ENCODE results near the gene CDYL. TPM values are rescaled to one million over a fixed set of nuclear protein-coding genes. Genes with fewer than 3 reads are reported as not detected.
"Not testable (repeated sequence)": the region's sequence is repeated elsewhere in the genome, so short reads cannot be mapped to it uniquely, and the experiment has no call there.

CDYL gene
- total and polyA plus RNA-seq, 12 donors: 4.1 to 39.9 (median 33.2) TPM

GRCh38 chr6:4822476-4822875 lies 46.3 kb downstream of the CDYL start:
- DNase-seq: no peak
- intact Hi-C loops (cut with DNase I): no loop called here
- no peak for ATAC-seq
- 94 to 97% methylated on average over 1 of the region's 1 CpG for WGBS, 2 donors
- Histone ChIP-seq H3K9me3 (peaks cover 0 to 23% (median 8%) of the 10 kb centered on the region in 11 donors), H3K4me3 (no peak overlapping the region), H3K27me3 (no peaks in the 10 kb centered on the region), H3K36me3 (no peaks in the 10 kb centered on the region), H3K4me1 (peaks cover 0 to 5% (median 0%) of the 10 kb centered on the region in 9 donors), H3K27ac (no peak overlapping the region)
- no peak for TF ChIP-seq CTCF (IDR thresholded peaks at IDR 0.05)

- Histone ChIP-seq H3K4me1 (no peaks in the 10 kb centered on the region), H3K36me3 (peaks cover 0 to 4% (median 0%) of the 10 kb centered on the region in 9 donors), H3K4me3 (no peak overlapping the region), H3K27ac (no peak overlapping the region), H3K27me3 (no peaks in the 10 kb centered on the region), H3K9me3 (peaks cover 0 to 61% (median 34%) of the 10 kb centered on the region in 11 donors)
- no peak for ATAC-seq
- WGBS, 2 donors: 95 to 98% methylated on average over 3 of the region's 3 CpGs
- DNase-seq: no peak
- intact Hi-C loops (cut with DNase I): no loop called here
- TF ChIP-seq CTCF (IDR thresholded peaks at IDR 0.05): no peak
Observed at GRCh38 chr6:4828187-4828698, 52.0 kb downstream of the CDYL start.

GRCh38 chr6:4829089-4829488 lies 52.9 kb downstream of the CDYL start:
- H3K9me3 ChIP-seq: peaks cover 0 to 61% (median 34%) of the 10 kb centered on the region in 11 donors
- H3K27ac ChIP-seq: no peak overlapping the region
- H3K4me3 ChIP-seq: no peak overlapping the region
- intact Hi-C loops (cut with DNase I): no loop called here
- H3K4me1 ChIP-seq: no peaks in the 10 kb centered on the region
- ATAC-seq (no peak), DNase-seq (no peak)
- no peak for TF ChIP-seq CTCF (IDR thresholded peaks at IDR 0.05)
- peaks cover 0 to 4% (median 0%) of the 10 kb centered on the region in 9 donors for H3K36me3 ChIP-seq
- no peaks in the 10 kb centered on the region for H3K27me3 ChIP-seq

GRCh38 chr6:4835540-4835939 lies 59.3 kb downstream of the CDYL start:
- WGBS, 2 donors: 98 to 99% methylated on average over 11 to 12 of the region's 13 CpGs
- not testable (repeated sequence) for ATAC-seq
- peaks cover 0 to 55% (median 4%) of the 10 kb centered on the region in 11 donors for H3K9me3 ChIP-seq

GRCh38 chr6:4840169-4840568 lies 64.0 kb downstream of the CDYL start:
- no peaks in the 10 kb centered on the region for H3K27me3 ChIP-seq
- DNase-seq: no peak
- peaks cover 0 to 81% (median 34%) of the 10 kb centered on the region in 11 donors for H3K9me3 ChIP-seq
- 92 to 98% methylated on average over 3 of the region's 3 CpGs for WGBS, 2 donors
- TF ChIP-seq CTCF (IDR thresholded peaks at IDR 0.05): no peak
- H3K36me3 ChIP-seq: no peaks in the 10 kb centered on the region
- no peak overlapping the region for H3K27ac ChIP-seq
- no peak for ATAC-seq
- no peak overlapping the region for H3K4me3 ChIP-seq
- intact Hi-C loops (cut with DNase I): no loop called here
- no peaks in the 10 kb centered on the region for H3K4me1 ChIP-seq

More at GRCh38 chr6:4835540-4835939, 59.3 kb downstream of the CDYL start:
- intact Hi-C loops (cut with DNase I); DNase-seq; H3K36me3 ChIP-seq; H3K27ac ChIP-seq; H3K27me3 ChIP-seq; H3K4me3 ChIP-seq; H3K4me1 ChIP-seq: not testable (repeated sequence)

Data from heart right ventricle (tissue), 16 donors.